GM21723 (cell line): ENCODE results near the gene FBXO9.

Experiments used
- ATAC-seq: cut with Tn5 transposase; IDR thresholded peaks from one replicate; pipeline ENCODE4 v1.9.1; 2021; ENCODE audit warnings: mild to moderate bottlenecking, moderate library complexity; ENCODE audit not compliant: unreplicated experiment

The FBXO9 gene

DNA sequence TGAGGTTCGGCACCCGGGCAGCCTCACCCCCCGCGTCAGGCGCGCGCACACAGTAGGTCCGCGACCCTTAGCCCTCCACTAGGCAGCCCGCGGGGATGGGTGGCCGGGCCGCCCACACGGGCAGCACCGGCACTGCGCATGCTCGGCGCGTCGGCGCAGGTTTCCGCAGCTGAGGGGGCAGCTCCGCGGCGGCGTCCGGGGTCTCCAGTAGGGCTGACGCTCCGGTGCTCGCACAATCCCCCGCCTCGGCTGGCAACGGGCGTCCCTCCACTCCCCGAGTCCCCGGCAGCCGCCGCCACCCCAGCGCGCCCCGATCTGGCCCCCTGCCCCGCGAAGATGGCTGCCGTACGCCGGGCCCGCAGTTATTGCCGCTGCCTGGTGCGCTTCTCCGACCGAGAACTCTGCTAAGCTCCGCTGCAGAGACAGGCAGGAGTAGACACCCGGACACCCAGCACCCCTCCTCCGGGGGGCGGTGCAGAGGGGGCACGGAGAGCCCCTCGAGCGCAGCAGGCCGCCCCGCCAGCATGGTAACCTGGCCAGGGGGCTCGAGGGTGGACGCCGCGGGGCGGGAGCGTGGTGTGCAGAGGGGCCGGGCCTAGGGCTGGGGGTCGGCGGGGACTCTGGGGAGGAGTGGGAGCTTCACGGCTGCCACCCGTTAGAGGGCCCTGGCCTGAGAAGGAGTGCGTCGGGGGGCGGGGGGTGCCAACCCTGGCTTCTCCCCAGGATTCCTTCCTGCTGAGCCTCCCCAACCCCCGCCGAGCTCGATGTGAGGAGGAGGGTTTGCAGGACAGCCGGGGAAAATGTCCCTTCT is at the start of gene FBXO9:
FBXO9 (plus strand) TSS at position 139 of the 811 bp plus-strand sequence; CDS start at position 525, 386 bp downstream.
- peak; percentile 57 for ATAC-seq

DNA sequence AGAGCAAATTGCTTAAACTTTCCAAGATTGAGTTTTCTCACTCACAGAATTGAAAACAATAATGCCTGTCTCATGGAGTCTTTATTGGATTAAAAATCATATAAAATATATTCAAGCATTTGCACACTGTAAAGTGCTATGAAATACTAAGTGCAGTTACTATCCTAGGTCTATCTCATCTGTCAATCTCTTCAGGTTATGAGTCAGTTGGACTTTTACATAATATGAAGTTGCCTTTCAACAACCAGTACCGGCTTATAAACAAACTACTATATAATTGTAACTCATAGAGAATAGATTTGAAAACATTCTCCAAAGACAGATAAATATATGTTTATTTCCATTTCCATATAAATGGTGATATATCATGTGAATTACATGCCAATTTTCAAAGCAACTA is 49.7 kb upstream of the FBXO9 start:
- ATAC-seq = no peak

DNA sequence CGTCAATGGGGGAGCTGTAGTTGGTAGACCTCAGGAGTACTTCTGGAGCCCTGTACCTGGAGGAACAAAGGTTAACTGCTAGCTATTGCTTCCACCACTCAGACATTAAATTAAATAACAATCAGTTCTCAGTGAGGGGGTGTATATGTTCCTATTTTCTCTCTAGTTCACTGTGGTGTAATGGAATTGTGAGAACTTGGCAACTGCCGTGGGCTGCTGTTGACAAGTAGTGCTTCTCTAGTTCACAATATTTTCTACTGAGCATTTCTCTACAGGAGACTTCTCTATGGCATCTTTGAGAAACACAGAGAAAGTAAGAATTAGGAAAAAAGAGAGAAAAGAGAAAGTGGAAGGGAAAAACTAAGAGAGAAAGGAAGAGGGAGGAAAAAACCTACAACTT is 46.8 kb upstream of the FBXO9 start:
- ATAC-seq = no peak

DNA sequence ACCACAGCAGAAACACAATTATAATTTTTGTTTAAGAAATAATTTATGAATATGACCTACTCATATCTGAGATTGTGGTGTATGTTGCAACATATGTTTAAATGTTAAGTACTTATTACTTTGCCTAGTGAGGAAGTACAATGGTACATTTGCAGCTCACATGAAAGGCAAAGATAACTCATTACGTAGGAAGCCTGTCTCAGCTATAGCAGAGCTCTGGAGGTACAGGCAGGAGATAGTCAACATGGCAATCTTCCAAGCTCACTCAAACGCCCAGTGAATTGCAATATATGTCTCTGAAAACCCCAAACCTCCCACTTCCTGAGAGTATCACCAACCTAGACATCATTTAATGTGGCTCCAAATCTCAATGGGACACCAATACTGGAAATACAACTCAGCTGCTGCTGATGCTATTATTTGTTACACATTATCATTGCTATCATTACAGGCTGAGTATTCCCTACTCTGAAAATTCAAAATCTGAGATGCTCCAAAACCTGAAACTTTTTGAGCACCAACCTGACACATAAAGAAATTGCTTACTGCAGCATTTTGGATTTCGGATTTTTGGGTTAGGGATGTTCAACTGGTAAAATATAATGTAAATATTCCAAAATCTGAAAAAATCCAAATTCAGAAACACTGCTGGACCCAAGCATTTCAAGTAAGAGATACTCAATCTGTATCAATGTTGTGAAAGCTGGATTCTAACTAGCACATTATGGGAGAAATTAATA is 45.0 kb upstream of the FBXO9 start:
- ATAC-seq = no peak

DNA sequence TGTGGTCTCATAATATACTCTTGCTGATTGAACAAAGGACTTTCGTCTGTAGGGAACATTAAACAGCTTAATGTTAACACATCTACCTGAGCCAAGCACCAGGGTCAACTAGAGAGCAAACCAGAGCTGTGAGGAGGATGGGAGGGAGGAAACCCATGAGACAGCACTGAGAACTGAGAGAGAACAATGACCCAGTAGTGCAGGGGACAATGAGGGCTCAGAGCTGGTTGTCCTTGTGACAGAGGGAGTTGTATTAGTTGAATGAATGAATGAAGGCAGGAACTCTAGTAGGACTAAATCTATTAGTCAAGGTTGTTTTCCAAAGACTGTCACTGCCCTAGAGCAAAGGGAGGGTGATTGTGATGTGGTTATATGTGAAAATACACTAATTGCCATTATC is 41.9 kb upstream of the FBXO9 start:
- no peak for ATAC-seq

DNA sequence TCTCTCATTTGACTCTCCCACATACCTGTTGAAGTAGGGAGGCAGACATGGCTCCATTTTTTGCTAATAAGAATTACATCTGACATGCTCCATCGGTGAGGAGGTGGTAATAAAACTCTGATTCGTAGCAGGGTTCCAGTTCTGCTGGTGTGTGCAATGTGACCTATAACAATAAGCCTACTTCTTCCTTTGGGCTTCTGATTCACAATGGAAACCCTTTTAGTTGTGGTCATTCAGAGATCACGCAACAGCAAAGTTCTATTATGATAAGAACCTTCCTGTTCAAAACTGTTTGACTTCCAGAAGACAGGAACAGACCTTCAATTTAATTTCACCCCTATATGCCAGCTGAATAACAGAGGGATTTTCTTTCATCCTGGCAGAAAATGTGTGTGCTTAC is 38.7 kb upstream of the FBXO9 start:
- ATAC-seq = no peak

DNA sequence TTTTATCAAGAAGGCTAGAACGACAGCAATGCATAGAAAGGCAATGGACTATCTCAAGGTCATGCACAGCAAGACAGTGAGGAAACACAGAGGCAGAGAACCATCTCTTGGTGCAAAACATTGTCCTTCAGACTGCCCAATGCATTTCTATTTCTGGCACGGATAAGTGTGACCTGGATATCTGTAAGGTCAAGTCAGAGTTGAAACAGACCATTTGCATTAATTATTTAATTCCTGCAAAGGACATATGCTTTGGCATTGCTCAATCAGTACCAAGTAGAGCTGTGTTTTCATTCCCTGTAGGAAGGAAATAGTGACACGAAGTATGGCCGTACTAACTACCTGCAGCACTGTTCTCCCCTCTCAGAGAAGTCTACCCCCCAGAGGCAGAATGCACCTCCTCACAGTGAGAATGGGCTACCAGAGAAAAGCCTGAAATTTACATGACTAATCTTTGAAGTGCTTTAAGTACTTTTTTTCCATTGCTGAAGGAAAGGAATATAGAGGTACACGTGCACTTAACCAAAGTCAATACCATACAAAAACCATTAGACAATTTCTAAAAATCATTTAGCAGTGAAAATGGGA is 38.0 kb upstream of the FBXO9 start:
- no peak for ATAC-seq

DNA sequence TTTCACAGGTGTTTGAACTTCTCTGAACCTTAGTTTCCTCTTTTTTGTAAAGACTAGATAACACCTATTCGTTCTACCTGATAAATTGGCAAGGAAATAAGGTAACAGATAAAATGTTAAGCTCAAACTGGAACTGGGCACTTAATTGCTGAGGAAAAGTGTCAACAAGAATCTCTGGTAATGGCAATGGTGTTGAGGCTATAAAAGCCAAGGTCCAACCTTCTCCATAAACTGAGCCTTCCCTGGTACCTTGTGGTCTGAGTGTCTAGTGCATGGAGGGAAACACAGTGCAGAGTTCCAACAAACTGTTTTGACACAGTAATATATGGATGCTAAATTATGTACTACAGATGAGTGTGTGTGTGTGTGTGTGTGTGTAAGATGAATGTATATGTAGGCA is 36.7 kb upstream of the FBXO9 start:
- ATAC-seq = no peak

- ATAC-seq = no peak
These were observed 35.9 kb upstream of the FBXO9 start for GRCh38 chr6:53029257-53029656.

DNA sequence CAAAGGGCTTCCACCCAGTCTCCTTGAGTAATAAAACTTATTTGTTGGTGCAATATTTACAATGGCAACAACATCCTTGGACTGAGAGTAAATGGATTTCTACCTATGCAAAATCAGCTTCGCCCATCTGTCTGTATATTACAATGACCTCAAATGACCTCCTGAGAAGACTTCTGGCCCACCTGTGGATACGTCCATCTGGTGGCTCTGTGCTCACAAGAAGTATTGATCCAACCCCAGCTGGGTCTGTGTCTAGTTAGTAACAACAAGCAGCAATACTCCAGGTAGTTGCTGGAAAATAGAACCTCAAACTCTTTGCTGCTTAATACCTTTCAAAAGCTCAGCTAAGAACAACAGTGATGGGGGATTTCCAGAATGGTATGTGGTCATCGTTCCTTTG is 35.4 kb upstream of the FBXO9 start:
- ATAC-seq = no peak

DNA sequence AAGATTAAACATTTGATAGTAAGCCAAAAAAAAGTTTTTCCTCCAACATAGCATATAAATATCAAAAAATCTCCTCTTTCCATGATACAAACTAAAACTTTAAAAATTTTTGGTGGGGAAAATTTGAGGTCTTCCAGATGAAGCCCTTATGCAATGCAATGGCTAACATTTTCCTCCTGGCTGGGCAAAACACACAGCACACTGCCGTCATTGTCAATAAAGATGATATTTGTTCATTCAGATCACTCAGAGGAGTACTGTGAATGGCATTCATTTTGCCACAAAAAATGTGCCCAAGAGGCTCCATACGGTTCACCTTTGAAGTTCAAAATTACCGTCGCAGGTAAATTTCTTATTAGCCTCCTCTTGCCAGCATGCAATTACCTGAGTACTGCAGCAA is 33.9 kb upstream of the FBXO9 start:
- no peak for ATAC-seq

- ATAC-seq = no peak
These were observed 32.4 kb upstream of the FBXO9 start for GRCh38 chr6:53032849-53033248.

GRCh38 chr6:53033764-53034163 is 31.4 kb upstream of the FBXO9 start:
- ATAC-seq = no peak

DNA sequence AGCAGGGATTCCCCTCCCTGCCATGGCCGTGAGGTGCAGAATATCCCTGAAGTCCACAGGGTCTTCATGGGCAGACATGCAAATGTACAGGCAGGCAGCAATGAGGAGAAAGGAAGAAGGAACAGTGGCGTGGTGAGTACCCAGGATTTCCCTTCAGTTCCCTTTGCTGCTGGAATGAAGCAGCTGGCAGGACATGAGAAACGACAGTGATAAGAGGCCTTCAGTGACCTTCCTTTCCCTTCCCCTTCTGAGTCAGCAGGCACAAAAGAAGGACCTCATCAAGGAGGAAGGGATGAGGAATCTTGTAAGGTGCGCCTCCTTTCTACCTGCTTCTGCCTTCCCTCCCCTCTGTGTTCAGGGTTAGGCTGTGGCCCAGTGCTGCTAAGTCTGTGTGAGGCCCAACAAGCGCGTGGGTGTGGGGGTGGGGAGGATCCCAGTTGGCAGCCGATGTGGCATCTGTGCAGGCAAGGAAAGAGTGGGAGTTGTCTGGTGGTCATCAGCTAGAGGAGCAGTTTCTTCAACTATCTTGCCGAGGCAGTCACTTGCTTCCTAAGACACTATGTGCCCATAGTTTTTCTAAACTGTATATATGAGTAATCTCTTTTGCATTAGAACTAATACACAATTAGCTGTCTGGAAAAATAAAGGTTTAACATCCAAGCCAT is 29.5 kb upstream of the FBXO9 start:
- no peak for ATAC-seq

DNA sequence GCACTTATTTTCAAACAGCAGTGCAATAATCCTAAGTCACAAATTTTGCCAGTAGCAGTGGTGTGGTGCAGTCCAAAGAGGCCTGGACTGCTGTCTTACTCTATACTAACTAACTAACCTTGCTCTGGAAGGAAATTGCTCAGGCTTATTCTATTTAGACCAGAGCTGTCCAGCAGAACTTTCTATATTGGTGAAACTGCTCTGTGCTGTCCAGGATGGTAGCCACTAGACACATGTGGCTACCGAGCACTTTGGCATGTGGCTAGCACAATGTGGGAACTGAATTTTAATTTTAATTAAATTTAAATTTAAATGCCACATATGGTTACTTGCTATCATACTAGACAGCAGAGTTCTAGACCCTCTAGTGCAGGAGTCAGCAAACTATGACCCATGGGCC is 27.1 kb upstream of the FBXO9 start:
- ATAC-seq = no peak

GRCh38 chr6:53038596-53038995 is 26.6 kb upstream of the FBXO9 start:
- no peak for ATAC-seq

DNA sequence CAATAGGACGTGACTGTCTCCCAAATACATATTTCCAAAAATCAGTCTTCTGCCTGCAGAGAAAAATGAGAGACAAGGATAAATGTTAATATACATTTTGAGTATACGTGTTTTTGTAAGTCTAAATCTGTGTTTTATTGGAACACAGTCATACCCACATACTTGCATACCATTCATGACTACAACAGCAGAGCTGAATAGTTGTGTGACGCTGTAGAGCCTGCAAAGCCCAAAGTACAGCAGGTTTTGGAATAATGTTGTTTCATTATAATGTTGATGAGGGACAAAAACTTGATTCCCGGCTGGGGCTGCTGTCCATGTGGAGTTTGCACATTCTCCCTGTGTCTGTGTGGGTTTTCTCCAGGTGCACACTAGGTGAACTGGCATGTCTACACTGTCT is 23.8 kb upstream of the FBXO9 start:
- no peak for ATAC-seq

DNA sequence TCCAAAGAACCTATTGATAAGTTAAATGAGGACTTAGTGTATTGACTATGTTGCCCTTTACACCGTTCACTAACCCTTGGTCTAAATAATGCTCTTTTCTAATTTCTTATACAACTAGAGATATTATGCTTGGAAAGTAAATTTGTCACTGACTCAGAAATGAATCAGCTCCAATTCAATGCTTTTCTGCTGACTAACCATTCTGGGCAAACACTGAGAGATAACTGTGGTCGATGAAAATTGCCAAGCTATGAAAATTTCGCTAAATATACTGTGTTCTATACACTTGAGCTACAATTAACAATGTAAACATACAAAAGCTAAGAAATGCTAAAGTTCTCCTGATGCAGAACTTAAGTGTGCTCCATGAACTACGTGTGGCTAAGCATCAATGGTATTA is 23.1 kb upstream of the FBXO9 start:
- no peak for ATAC-seq

- no peak for ATAC-seq
These were observed 21.6 kb upstream of the FBXO9 start for GRCh38 chr6:53043581-53043980.

GRCh38 chr6:53044071-53044470 is 21.1 kb upstream of the FBXO9 start:
- no peak for ATAC-seq

GRCh38 chr6:53044572-53044971 is 20.6 kb upstream of the FBXO9 start:
- no peak for ATAC-seq
